Measurements from ENCODE around the gene ARPC1B.

- no peak for TF ChIP-seq EZH2 (IDR thresholded peaks at IDR 0.05)
- TF ChIP-seq POLR2AphosphoS5 (IDR thresholded peaks at IDR 0.05; ENCODE audit: borderline replicate concordance, low read depth, low read length): no peak
These were observed 47.7 kb downstream of the ARPC1B start for GRCh38 chr7:99422186-99422585.
